ENCODE measurements around the gene GRB10. TPM values are rescaled to one million over a fixed set of nuclear protein-coding genes. Genes with fewer than 3 reads are reported as not detected.

Gene GRB10
- total RNA-seq, 1 donor from 2014 or later: 58.6 TPM

DNA sequence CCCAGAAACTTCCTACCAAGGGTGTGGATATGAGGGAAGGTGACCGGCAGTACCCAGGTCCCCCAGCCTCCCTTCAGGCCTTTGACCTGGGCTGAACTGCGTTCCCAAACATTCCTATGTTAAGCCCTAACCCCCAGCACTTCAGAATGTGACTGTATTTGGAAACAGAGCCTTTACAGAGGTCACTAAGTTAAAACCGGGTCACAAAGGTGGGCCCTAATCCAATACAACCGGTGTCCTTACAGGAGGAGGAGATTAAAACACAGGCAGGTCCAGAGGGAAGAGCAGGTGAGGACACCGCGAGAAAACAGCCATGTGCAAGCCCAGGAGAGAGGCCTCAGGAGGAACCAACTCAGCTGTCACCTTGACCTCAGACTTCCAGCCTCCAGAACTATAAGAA, 28.0 kb downstream of the GRB10 start:
- no peak for ATAC-seq
- H3K27me3 ChIP-seq: no peaks in the 10 kb centered on the region
- H3K27ac ChIP-seq: no peak overlapping the region
- no peaks in the 10 kb centered on the region for H3K36me3 ChIP-seq
- no peaks in the 10 kb centered on the region for H3K9me3 ChIP-seq
- no peak for DNase-seq
- no peak overlapping the region for H3K4me3 ChIP-seq
- intact Hi-C loops (cut with DNase I): no loop called here
- H3K4me1 ChIP-seq: no peaks in the 10 kb centered on the region
- TF ChIP-seq, protein P1, sequence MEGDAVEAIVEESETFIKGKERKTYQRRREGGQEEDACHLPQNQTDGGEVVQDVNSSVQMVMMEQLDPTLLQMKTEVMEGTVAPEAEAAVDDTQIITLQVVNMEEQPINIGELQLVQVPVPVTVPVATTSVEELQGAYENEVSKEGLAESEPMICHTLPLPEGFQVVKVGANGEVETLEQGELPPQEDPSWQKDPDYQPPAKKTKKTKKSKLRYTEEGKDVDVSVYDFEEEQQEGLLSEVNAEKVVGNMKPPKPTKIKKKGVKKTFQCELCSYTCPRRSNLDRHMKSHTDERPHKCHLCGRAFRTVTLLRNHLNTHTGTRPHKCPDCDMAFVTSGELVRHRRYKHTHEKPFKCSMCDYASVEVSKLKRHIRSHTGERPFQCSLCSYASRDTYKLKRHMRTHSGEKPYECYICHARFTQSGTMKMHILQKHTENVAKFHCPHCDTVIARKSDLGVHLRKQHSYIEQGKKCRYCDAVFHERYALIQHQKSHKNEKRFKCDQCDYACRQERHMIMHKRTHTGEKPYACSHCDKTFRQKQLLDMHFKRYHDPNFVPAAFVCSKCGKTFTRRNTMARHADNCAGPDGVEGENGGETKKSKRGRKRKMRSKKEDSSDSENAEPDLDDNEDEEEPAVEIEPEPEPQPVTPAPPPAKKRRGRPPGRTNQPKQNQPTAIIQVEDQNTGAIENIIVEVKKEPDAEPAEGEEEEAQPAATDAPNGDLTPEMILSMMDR (IDR thresholded peaks at IDR 0.05): no peak

DNA sequence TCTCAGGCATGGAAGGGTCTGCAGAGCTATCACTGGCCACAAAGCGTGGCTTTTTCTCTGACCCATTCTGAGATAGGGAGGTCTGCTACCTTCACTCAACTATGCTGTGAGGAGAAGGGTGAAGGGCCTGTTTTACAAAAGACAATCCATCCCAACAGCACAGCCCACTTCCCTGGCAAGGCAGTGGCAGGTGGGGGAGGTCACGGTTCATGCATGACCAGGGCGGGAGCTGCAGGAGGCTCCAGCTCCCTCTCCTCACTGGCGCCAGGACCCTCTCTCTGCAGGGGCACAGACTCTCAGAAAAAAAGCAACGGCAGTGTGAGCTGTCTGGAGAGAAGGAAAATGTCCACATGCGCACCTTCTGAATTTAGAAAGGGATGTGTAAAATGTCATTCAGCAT, 28.5 kb downstream of the GRB10 start:
- Histone ChIP-seq H3K9me3 (no peaks in the 10 kb centered on the region), H3K27me3 (no peaks in the 10 kb centered on the region), H3K27ac (no peak overlapping the region), H3K4me1 (no peaks in the 10 kb centered on the region), H3K36me3 (no peaks in the 10 kb centered on the region), H3K4me3 (no peak overlapping the region)
- TF ChIP-seq, protein P1 (IDR thresholded peaks at IDR 0.05): no peak
- no peak for ATAC-seq
- intact Hi-C loops (cut with DNase I): no loop called here
- no peak for DNase-seq

DNA sequence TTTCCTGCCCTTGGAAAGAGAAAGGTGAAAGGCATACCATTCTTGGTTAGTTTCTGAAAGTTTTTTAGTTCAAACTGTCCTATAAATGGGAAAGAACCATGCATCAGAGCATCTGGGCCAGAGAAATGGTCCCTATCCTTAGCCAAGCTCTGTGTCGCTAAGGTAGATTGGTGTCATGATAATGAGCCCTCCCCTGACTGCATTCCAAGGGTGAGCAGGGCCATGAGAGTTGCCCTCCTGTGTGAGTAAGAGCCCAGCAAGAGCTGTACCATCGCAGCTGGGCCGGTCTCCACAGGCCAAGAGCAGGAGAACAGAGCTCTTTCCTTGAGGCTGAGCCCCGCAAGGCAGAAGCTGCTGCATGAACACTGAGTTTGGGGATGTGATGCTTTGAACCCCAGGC, 30.3 kb downstream of the GRB10 start:
- DNase-seq (no peak), ATAC-seq (no peak)
- no peaks in the 10 kb centered on the region for H3K27me3 ChIP-seq
- no peaks in the 10 kb centered on the region for H3K4me1 ChIP-seq
- TF ChIP-seq, protein P1 (IDR thresholded peaks at IDR 0.05): no peak
- no peaks in the 10 kb centered on the region for H3K36me3 ChIP-seq
- intact Hi-C loops (cut with DNase I): no loop called here
- no peaks in the 10 kb centered on the region for H3K9me3 ChIP-seq
- no peak overlapping the region for H3K27ac ChIP-seq
- H3K4me3 ChIP-seq: no peak overlapping the region

DNA sequence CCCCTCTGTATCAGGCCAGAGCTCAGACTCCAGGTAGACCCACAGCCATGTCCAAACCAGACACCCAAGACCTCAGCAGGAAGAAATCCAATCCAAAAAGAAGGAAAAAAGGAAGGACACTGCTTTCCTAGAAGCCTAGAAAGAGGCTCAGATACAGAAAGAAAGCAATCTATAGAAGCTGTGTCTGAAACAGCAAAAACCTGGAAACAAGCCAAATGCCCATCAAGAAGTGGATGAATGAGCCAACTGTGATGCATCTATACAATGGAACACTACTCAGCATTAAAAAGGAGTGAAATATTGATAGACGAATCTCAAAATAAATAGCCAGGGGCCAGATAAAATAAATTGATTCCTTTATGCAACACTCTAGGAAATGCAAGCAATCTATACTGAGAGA, 31.6 kb downstream of the GRB10 start:
- Histone ChIP-seq H3K9me3 (no peaks in the 10 kb centered on the region), H3K27me3 (no peaks in the 10 kb centered on the region), H3K4me1 (no peaks in the 10 kb centered on the region), H3K36me3 (no peaks in the 10 kb centered on the region), H3K27ac (no peak overlapping the region), H3K4me3 (no peak overlapping the region)
- ATAC-seq (no peak), DNase-seq (no peak)
- TF ChIP-seq, protein P1 (IDR thresholded peaks at IDR 0.05): no peak
- intact Hi-C loops (cut with DNase I): no loop called here

DNA sequence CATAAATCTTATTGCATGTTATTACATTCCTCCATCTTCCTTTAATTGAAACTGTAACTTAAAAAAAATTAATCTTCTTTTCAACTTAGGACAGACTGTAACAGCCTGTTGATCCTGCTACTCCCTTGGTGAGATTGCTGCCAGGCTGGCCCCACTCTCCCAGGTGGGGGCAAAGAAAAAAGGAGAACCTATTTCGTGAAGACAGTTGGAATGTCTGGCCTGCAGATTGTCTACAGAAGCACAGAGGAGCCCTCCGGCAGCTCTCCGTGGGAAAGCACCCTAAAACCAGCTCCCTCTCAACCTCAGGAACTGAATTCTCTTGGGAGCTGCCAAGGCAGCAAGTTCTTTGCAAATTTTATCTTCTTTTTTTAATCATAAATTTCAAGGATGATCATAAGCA, 32.8 kb downstream of the GRB10 start:
- TF ChIP-seq, protein P1 (IDR thresholded peaks at IDR 0.05): no peak
- H3K4me1 ChIP-seq: no peaks in the 10 kb centered on the region
- H3K27ac ChIP-seq: no peak overlapping the region
- H3K9me3 ChIP-seq: no peaks in the 10 kb centered on the region
- intact Hi-C loops (cut with DNase I): no loop called here
- H3K4me3 ChIP-seq: no peak overlapping the region
- no peaks in the 10 kb centered on the region for H3K36me3 ChIP-seq
- DNase-seq (no peak), ATAC-seq (no peak)
- no peaks in the 10 kb centered on the region for H3K27me3 ChIP-seq

DNA sequence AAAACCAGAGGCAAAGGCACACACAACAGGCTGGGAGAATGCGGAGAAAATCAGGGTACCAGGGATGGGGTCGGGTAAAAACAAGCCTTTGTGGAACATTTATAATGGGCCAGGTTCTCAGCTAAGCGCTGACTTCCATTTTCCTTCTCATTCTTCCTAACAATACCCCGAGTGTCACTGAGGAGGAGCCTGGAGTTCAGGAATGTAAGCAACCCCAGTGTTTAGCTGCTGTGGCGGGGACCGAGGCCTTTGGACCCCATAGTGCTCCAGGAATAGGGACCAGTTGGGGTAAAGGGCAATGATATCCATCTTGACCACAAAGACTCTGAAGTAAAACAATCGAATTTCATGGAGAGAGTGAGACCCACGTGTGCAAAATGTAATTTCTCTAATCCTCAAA, 34.2 kb downstream of the GRB10 start:
- intact Hi-C loops (cut with DNase I): no loop called here
- ATAC-seq (no peak), DNase-seq (no peak)
- Histone ChIP-seq H3K27ac (no peak overlapping the region), H3K27me3 (no peaks in the 10 kb centered on the region), H3K4me1 (no peaks in the 10 kb centered on the region), H3K9me3 (no peaks in the 10 kb centered on the region), H3K36me3 (no peaks in the 10 kb centered on the region), H3K4me3 (no peak overlapping the region)
- TF ChIP-seq, protein P1 (IDR thresholded peaks at IDR 0.05): no peak

Data from upper lobe of right lung (tissue), 1 donor.